NB4 (cell line): ENCODE measurements around the gene SLC30A5.

ENCODE experiments used
- CTCF ChIP-seq: IDR thresholded peaks from one replicate; pipeline ENCODE4 v1.5.1; 2012; ENCODE audit warnings: low read depth, low read length
- MAX ChIP-seq: IDR thresholded peaks from 2 replicates; pipeline ENCODE4 v1.6.1; 2011; ENCODE audit warnings: low read depth, low read length
- POLR2A ChIP-seq: IDR thresholded peaks from 2 replicates; pipeline ENCODE4 v1.6.1; 2011; ENCODE audit warnings: mild to moderate bottlenecking; ENCODE audit not compliant: insufficient read length; ENCODE audit errors: extremely low read depth

GRCh38 chr5:69084903-69085302 is 8.9 kb upstream of the SLC30A5 start:
- TF ChIP-seq CTCF, result no peak
- TF ChIP-seq POLR2A, result no peak
- TF ChIP-seq MAX, result no peak
